Right renal cortex interstitium (tissue), 3 donors: Measurements from ENCODE around the gene APOC4. TPM values are rescaled to one million over a fixed set of nuclear protein-coding genes. Genes with fewer than 3 reads are reported as not detected.
"Not testable (repeated sequence)": the region's sequence is repeated elsewhere in the genome, so short reads cannot be mapped to it uniquely, and the experiment has no call there.

Source experiments
- DNase-seq, 3 donors: peaks; one replicate each; pipeline ENCODE4 v3.0.0-alpha.2; 2013; ENCODE audit warnings: low read depth in 3 of 3, low spot score in 2 of 3
- polyA plus RNA-seq, 3 donors: library from polyadenylated mRNA; unstranded; fragments of 120-200 nt; gene quantifications; one replicate each; pipeline ENCODE4 v1.2.1, GENCODE V29; 2013; ENCODE audit not compliant: insufficient read length in 3 of 3

Gene APOC4
- polyA plus RNA-seq, 3 donors: not detected

GRCh38 chr19:44914433-44915206 is 27.4 kb upstream of the APOC4 start, which contains the start of gene APOC1:
TSS of gene APOC1 (plus strand) at chr19:44914608. CDS start at chr19:44914892, 284 bp downstream.
- peak; percentile 75 to 90 (median 89) for DNase-seq

- no peak for DNase-seq
Observed at GRCh38 chr19:44924243-44924725, 17.8 kb upstream of the APOC4 start.

- DNase-seq: no peak
Observed at GRCh38 chr19:44925114-44925891, 16.7 kb upstream of the APOC4 start.

- DNase-seq: not testable (repeated sequence)
Observed at GRCh38 chr19:44926245-44927077, 15.6 kb upstream of the APOC4 start.

GRCh38 chr19:44927746-44928145 is 14.3 kb upstream of the APOC4 start:
- DNase-seq: no peak

- DNase-seq: no peak
Observed at GRCh38 chr19:44930088-44930487, 11.9 kb upstream of the APOC4 start.

- no peak for DNase-seq
Observed at GRCh38 chr19:44931541-44931940, 10.5 kb upstream of the APOC4 start.

GRCh38 chr19:44939668-44940067 is 2.4 kb upstream of the APOC4 start:
- DNase-seq: no peak

GRCh38 chr19:44943801-44944249 is 1.8 kb downstream of the APOC4 start:
- no peak for DNase-seq

- DNase-seq: no peak
Observed at GRCh38 chr19:44947041-44947581, 5.1 kb downstream of the APOC4 start.

- no peak for DNase-seq
Observed at GRCh38 chr19:44948237-44948636, 6.2 kb downstream of the APOC4 start.

- DNase-seq: no peak
Observed at GRCh38 chr19:44948763-44949374, 6.8 kb downstream of the APOC4 start.

GRCh38 chr19:44949550-44949949 is 7.5 kb downstream of the APOC4 start:
- DNase-seq: no peak

- peak; percentile 64 to 74 (median 71) for DNase-seq
Observed at GRCh38 chr19:44951179-44952159, 9.4 kb downstream of the APOC4 start.

- DNase-seq: no peak
Observed at GRCh38 chr19:44954278-44954648, 12.2 kb downstream of the APOC4 start.

- DNase-seq: peak; percentile 93 to 99 (median 96)
Observed at GRCh38 chr19:44954649-44955504, 12.8 kb downstream of the APOC4 start, which contains the start of gene CLPTM1. TSS of gene CLPTM1 (plus strand) at chr19:44955380. CDS start at chr19:44955396, 16 bp downstream.

- DNase-seq: no peak
Observed at GRCh38 chr19:44955505-44956439, 13.7 kb downstream of the APOC4 start.
